Mucosa of descending colon (tissue), 3 donors: Measurements from ENCODE around the gene TNIK. TPM values are rescaled to one million over a fixed set of nuclear protein-coding genes. Genes with fewer than 3 reads are reported as not detected.

Source experiments
- ATAC-seq: fragments of 200-7000 bp; cut with Tn5 transposase; one replicate; pipeline ENCODE4 v1.9.1; 2020; ENCODE audit warnings: mild to moderate bottlenecking, moderate library complexity
- DNase-seq, 3 donors: peaks; one replicate each; pipeline ENCODE4 v3.0.0-alpha.2; 2020
- H3K36me3 ChIP-seq: fragments of 200-600 bp; one replicate; pipeline ENCODE4 v1.8.0; 2021; ENCODE audit warnings: low read depth, mild to moderate bottlenecking
- H3K4me1 ChIP-seq: fragments of 200-600 bp; one replicate; pipeline ENCODE4 v1.8.0; 2021; ENCODE audit warnings: low read depth, mild to moderate bottlenecking
- H3K4me3 ChIP-seq: fragments of 200-600 bp; one replicate; pipeline ENCODE4 v1.8.0; 2021; ENCODE audit warnings: mild to moderate bottlenecking
- H3K9me3 ChIP-seq: fragments of 200-600 bp; one replicate; pipeline ENCODE4 v1.8.0; 2021; ENCODE audit warnings: mild to moderate bottlenecking
- CTCF ChIP-seq: fragments of 200-600 bp; IDR thresholded peaks from one replicate; pipeline ENCODE4 v1.8.0; 2022; ENCODE audit warnings: antibody characterized with exemption, mild to moderate bottlenecking
- intact Hi-C, 2 donors: fragments of 100-400 bp; cut with DNase I in 1 of 2; cut with micrococcal nuclease in 1 of 2; formaldehyde crosslinking; loops; one replicate each; pipeline versions ENCODE4 v1.11.0 to v1.11.1; 2022; cut with DNase I, micrococcal nuclease
- total RNA-seq, 3 donors: library from RNA; stranded (reverse); fragmentation: NEBNext Ultra II Directional in 2 of 3; extraction: Animal tissue kit (Norgen Biotek cat#: 25700) in 2 of 3; gene quantifications; one replicate each; pipeline versions ENCODE4 v1.2.1 to v1.2.4, GENCODE V29; 2021 to 2023
- donor health status: DM: no; HTN: no; CAD: no; lungs with moderate emphysema.
- donor health status: DM: no; HTN: no; CAD: no.
- donor health status: DM: no; HTN: yes; CAD: no.

The TNIK gene
- total RNA-seq, 3 donors from 2014 or later, result 27.2 to 33.0 (median 28.0) TPM

GRCh38 chr3:171227828-171228227, 232.4 kb downstream of the TNIK start:
- ATAC-seq (no peak), DNase-seq (no peak)
- Histone ChIP-seq H3K4me3 (no peak overlapping the region), H3K4me1 (no peaks in the 10 kb centered on the region), H3K36me3 (no peaks in the 10 kb centered on the region), H3K9me3 (no peaks in the 10 kb centered on the region)
- intact Hi-C loops, result no loop called here
- no peak for TF ChIP-seq CTCF

- DNase-seq, result no peak
- intact Hi-C loops, result no loop called here
- no peaks in the 10 kb centered on the region for H3K4me1 ChIP-seq
- no peak for ATAC-seq
- H3K9me3 ChIP-seq, result no peaks in the 10 kb centered on the region
- no peak overlapping the region for H3K4me3 ChIP-seq
- no peak for TF ChIP-seq CTCF
- H3K36me3 ChIP-seq, result no peaks in the 10 kb centered on the region
These were observed 232.8 kb downstream of the TNIK start for GRCh38 chr3:171227359-171227758.

GRCh38 chr3:171226794-171227193, 233.4 kb downstream of the TNIK start:
- H3K36me3 ChIP-seq, result no peaks in the 10 kb centered on the region
- no peak for TF ChIP-seq CTCF
- intact Hi-C loops, result no loop called here
- no peaks in the 10 kb centered on the region for H3K4me1 ChIP-seq
- no peaks in the 10 kb centered on the region for H3K9me3 ChIP-seq
- no peak for DNase-seq
- no peak for ATAC-seq
- no peak overlapping the region for H3K4me3 ChIP-seq

- ATAC-seq (no peak), DNase-seq (no peak)
- H3K9me3 ChIP-seq, result no peaks in the 10 kb centered on the region
- no peak for TF ChIP-seq CTCF
- no peak overlapping the region for H3K4me3 ChIP-seq
- H3K36me3 ChIP-seq, result no peaks in the 10 kb centered on the region
- H3K4me1 ChIP-seq, result no peaks in the 10 kb centered on the region
- intact Hi-C loops, result no loop called here
These were observed 234.5 kb downstream of the TNIK start for GRCh38 chr3:171225708-171226107.

GRCh38 chr3:171225165-171225564, 235.0 kb downstream of the TNIK start:
- H3K36me3 ChIP-seq, result no peaks in the 10 kb centered on the region
- H3K4me1 ChIP-seq, result no peaks in the 10 kb centered on the region
- no peak overlapping the region for H3K4me3 ChIP-seq
- ATAC-seq, result no peak
- DNase-seq, result no peak
- intact Hi-C loops, result no loop called here
- no peaks in the 10 kb centered on the region for H3K9me3 ChIP-seq
- TF ChIP-seq CTCF, result no peak

GRCh38 chr3:171223396-171223795, 236.8 kb downstream of the TNIK start:
- no peak for TF ChIP-seq CTCF
- ATAC-seq (no peak), DNase-seq (no peak)
- intact Hi-C loops, result no loop called here
- no peaks in the 10 kb centered on the region for H3K4me1 ChIP-seq
- no peaks in the 10 kb centered on the region for H3K9me3 ChIP-seq
- H3K36me3 ChIP-seq, result no peaks in the 10 kb centered on the region
- no peak overlapping the region for H3K4me3 ChIP-seq
